8988T (cell line): ENCODE measurements around the gene MYL7.
A peak's percentile ranks its signal among the peaks of the same experiment; 100 is the strongest.
"Not testable (repeated sequence)": the region's sequence is repeated elsewhere in the genome, so short reads cannot be mapped to it uniquely, and the experiment has no call there.

Source experiments
- DNase-seq: peaks from one replicate; pipeline ENCODE4 v3.0.0; 2011

Gene MYL7

GRCh38 chr7:44128721-44129582 lies 12.2 kb downstream of the MYL7 start:
- DNase-seq, result no peak

GRCh38 chr7:44127161-44127560 lies 14.0 kb downstream of the MYL7 start:
- DNase-seq, result no peak

GRCh38 chr7:44126574-44126973 lies 14.6 kb downstream of the MYL7 start:
- not testable (repeated sequence) for DNase-seq

GRCh38 chr7:44124822-44125202 lies 16.3 kb downstream of the MYL7 start:
- DNase-seq, result no peak

- peak; percentile 97 for DNase-seq
These were observed 17.7 kb downstream of the MYL7 start, which contains the start of gene POLD2 for GRCh38 chr7:44123190-44124003. TSS of gene POLD2 (minus strand) at chr7:44123548. CDS start at chr7:44122053, 1,495 bp downstream.

GRCh38 chr7:44122529-44122928 lies 18.6 kb downstream of the MYL7 start:
- DNase-seq, result no peak

- no peak for DNase-seq
These were observed 19.2 kb downstream of the MYL7 start for GRCh38 chr7:44121761-44122420.

- DNase-seq, result no peak
These were observed 20.7 kb downstream of the MYL7 start for GRCh38 chr7:44120395-44120794.

GRCh38 chr7:44119829-44120380 lies 21.2 kb downstream of the MYL7 start:
- no peak for DNase-seq

GRCh38 chr7:44117801-44118429 lies 23.2 kb downstream of the MYL7 start:
- no peak for DNase-seq

- no peak for DNase-seq
These were observed 24.1 kb downstream of the MYL7 start for GRCh38 chr7:44116789-44117666.

GRCh38 chr7:44116087-44116788 lies 24.9 kb downstream of the MYL7 start:
- DNase-seq, result no peak

- DNase-seq, result no peak
These were observed 26.4 kb downstream of the MYL7 start for GRCh38 chr7:44114586-44115310.

- DNase-seq, result no peak
These were observed 27.3 kb downstream of the MYL7 start for GRCh38 chr7:44113764-44114354.

GRCh38 chr7:44112997-44113763 lies 28.0 kb downstream of the MYL7 start:
- DNase-seq, result no peak

- no peak for DNase-seq
These were observed 28.7 kb downstream of the MYL7 start for GRCh38 chr7:44112231-44112996.

- no peak for DNase-seq
These were observed 29.4 kb downstream of the MYL7 start for GRCh38 chr7:44111761-44112160.
